HL-60 (cell line): ENCODE measurements around the gene ADGRE2.

ENCODE experiments used
- DNase-seq, 2 experiments: peaks; one replicate each; pipeline ENCODE4 v3.0.0-alpha.2; 2010 to 2020; ENCODE audit warnings: low read depth in 1 of 2, low spot score in 1 of 2
- H3K27ac ChIP-seq: fragments of 250-450 bp; sonication (Bioruptor Pico); replicated peaks from 2 replicates; pipeline ENCODE4 v1.5.1; 2020; ENCODE audit warnings: mild to moderate bottlenecking, moderate library complexity
- H3K27me3 ChIP-seq: fragments of 250-450 bp; sonication (Bioruptor Pico); 2 replicates; pipeline ENCODE4 v1.5.1; 2021; ENCODE audit warnings: mild to moderate bottlenecking, moderate library complexity; ENCODE audit not compliant: insufficient read depth, poor library complexity, severe bottlenecking
- H3K4me3 ChIP-seq: replicated peaks from 2 replicates; pipeline ENCODE4 v1.5.1; 2011; ENCODE audit warnings: mild to moderate bottlenecking, control low read depth, low read length; ENCODE audit not compliant: insufficient read depth
- CTCF ChIP-seq: IDR thresholded peaks from one replicate; pipeline ENCODE4 v1.5.1; 2011; ENCODE audit warnings: low read length, control low read depth, inconsistent platforms; ENCODE audit not compliant: insufficient read depth
- GABPA ChIP-seq: IDR thresholded peaks from 2 replicates; pipeline ENCODE4 v1.6.1; 2012; ENCODE audit warnings: low read depth
- POLR2AphosphoS5 ChIP-seq: IDR thresholded peaks from 2 replicates; pipeline ENCODE4 v1.6.1; 2012; ENCODE audit warnings: low read depth
- REST ChIP-seq: IDR thresholded peaks from 2 replicates; pipeline ENCODE4 v1.6.1; 2012; ENCODE audit warnings: low read depth; ENCODE audit not compliant: insufficient replicate concordance
- SPI1 ChIP-seq: IDR thresholded peaks from 2 replicates; pipeline ENCODE4 v1.6.1; 2012; ENCODE audit warnings: low read depth, mild to moderate bottlenecking, borderline replicate concordance

ADGRE2 gene

GRCh38 chr19:14694641-14695266 lies 83.6 kb downstream of the ADGRE2 start:
- no peak for DNase-seq
- Histone ChIP-seq H3K27me3 (no peaks in the 10 kb centered on the region), H3K27ac (no peak overlapping the region), H3K4me3 (no peak overlapping the region)
- no peak for TF ChIP-seq CTCF
- no peak for TF ChIP-seq SPI1
- TF ChIP-seq REST, result peak; percentile 58

GRCh38 chr19:14689598-14690503 lies 88.5 kb downstream of the ADGRE2 start, which contains the start of gene ZNF333:
Gene ZNF333, plus strand, starts transcription at chr19:14690048. Its CDS starts 3,444 bp downstream, at chr19:14693492.
- no peaks in the 10 kb centered on the region for H3K27me3 ChIP-seq
- peak within 1 kb of the TSS; percentile 97 for H3K4me3 ChIP-seq
- H3K27ac ChIP-seq, result peak within 1 kb of the TSS; percentile 98
- no peak for TF ChIP-seq CTCF
- peak; percentile 85 for TF ChIP-seq SPI1
- TF ChIP-seq REST, result no peak
- TF ChIP-seq POLR2AphosphoS5, result peak; percentile 90
- peak; percentile 89 for TF ChIP-seq GABPA
- DNase-seq, result peak; percentile 86 to 97

- no peak overlapping the region for H3K27ac ChIP-seq
- no peak overlapping the region for H3K4me3 ChIP-seq
- DNase-seq, result peak; percentile 30 to 47
- TF ChIP-seq POLR2AphosphoS5, result no peak
- no peak for TF ChIP-seq SPI1
- no peak for TF ChIP-seq REST
- no peak for TF ChIP-seq GABPA
- TF ChIP-seq CTCF, result no peak
- H3K27me3 ChIP-seq, result no peaks in the 10 kb centered on the region
Observed at GRCh38 chr19:14686411-14686810, 91.9 kb downstream of the ADGRE2 start.
